ENCODE data around the gene CDH13.

Gene CDH13

DNA sequence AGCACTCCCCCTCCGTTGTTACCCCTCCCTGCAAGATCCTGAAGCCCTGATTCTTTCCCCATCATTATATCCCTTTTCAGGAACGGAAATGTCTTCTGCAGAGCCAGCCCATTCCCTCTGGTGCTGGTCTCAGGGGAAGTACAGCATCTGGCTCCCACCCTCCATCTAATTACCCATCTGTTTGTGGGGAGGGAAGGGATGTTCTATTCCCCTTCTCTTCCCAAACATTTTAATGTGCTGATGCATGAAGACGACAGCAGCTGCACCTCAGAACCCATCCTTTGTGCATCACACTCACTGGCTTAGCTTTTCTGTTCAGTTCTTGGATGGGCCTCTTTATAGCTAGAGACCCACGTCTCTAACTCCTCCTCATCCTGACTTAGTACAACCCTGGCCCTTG is 367.2 kb downstream of the CDH13 start:
- no peak for DNase-seq (ENCODE audit: low read depth in 2 of 2)

GRCh38 chr16:82995286-82995923 is 368.6 kb downstream of the CDH13 start:
- no peak for DNase-seq (ENCODE audit: low read depth in 2 of 2)

DNA sequence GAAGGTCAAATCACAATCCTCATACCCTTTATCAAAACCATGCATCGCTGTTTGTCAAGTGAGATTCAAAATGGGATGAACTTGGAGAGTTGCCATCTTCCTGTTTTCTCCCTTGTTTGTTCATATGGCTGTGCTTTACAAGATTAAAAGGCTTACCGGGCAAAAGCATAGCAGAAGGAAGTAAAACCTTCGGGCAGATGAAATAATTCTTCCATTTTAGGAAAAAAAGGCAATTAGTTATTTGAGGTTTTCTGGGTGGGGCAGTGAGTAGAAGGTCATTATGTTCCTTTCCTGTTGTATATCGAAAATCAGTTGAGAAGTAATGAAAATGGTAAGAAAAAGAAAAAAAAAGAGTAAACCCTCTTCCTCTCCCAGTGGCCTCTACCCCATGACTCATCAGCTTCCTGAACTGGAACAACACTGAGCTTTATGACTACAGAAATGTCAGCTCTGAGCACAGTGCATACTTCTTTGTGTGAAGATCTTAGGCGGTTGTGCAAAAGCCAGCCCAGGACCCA is 369.2 kb downstream of the CDH13 start:
- DNase-seq (ENCODE audit: low read depth in 2 of 2), result peak; percentile 47 to 54

DNA sequence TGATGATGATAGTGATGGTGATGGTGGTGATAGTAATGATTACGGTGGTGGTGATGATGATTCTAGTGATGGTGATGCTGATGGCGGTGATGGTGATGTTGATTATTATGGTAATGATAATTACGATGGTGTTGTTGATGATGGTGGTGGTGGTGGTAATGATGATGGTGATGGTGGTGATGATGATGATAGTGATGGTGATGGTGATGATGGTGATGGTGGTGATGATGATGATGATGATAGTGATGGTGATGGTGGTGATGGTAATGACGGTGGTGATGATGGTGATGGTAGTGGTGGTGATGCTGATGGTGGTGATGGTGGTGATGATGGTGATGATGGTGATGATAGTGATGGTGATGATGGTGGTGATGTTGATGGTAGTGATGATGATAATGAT is 370.0 kb downstream of the CDH13 start:
- no peak for DNase-seq (ENCODE audit: low read depth in 2 of 2)

- DNase-seq (ENCODE audit: low read depth in 2 of 2), result no peak
Observed at GRCh38 chr16:82999711-83000110, 372.9 kb downstream of the CDH13 start.

- no peak for DNase-seq (ENCODE audit: low read depth in 2 of 2)
Observed at GRCh38 chr16:83002351-83003334, 375.9 kb downstream of the CDH13 start.

DNA sequence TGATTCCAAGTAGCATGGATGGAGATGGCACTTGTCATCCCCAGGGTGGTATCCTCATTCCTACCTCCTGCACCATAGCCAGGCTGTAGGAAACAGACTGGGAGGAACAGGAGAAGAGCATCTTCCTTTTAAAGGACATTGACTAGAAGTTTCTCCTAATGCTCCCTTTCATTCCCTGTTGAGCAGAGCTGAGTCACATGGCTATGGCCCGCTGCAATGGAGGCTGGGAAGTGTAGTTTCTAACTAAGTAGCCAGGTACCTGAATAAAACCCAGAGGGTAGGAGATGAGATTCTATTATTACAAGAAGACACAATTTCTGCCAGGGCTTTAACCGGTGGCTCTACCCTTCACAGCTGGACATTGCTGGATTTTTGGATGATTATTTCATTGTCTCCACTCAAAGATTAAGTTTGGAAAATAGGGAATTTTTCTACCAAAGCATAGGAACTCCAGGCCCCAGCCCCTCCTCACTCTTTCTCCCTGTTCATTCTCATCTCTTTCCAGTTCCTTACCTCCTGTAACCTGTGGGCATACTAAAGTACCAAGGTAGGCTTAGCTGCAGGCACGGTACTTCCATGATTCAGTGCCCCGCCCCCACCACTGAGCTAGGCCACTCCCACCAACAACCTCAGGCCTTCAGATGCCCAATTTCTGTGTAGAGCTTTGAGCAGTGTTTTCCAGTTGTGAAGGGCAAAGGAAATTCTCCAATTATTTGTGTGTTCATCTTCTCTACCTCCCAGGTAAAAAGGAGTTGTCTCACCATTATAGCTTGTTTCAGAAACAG is 378.3 kb downstream of the CDH13 start:
- DNase-seq (ENCODE audit: low read depth in 2 of 2), result no peak

GRCh38 chr16:83005653-83006160 is 378.9 kb downstream of the CDH13 start:
- no peak for DNase-seq (ENCODE audit: low read depth in 2 of 2)

GRCh38 chr16:83010776-83011720 is 384.3 kb downstream of the CDH13 start:
- no peak for DNase-seq (ENCODE audit: low read depth in 2 of 2)

- DNase-seq (ENCODE audit: low read depth in 2 of 2), result peak in 1 of 2 experiments; percentile 3
Observed at GRCh38 chr16:83011939-83012338, 385.2 kb downstream of the CDH13 start.

DNA sequence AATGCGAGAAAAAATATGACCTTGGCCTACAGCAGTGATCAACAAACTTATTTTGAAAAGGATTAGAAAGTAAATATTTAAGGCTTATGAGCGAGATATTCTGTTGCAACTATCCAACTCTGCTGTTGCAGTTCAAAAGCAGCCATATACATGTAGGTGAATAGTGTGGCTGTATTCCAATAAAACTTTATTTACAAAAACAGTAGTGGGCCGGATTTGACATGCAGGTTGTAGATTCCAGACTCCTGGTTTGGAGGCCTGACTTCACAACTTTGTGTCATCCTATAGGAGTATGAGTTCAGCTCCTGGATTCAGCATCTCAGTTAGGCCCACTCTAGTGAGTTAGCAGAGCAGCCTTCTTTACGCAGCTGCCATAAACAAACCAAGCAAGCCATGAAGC is 386.3 kb downstream of the CDH13 start:
- DNase-seq (ENCODE audit: low read depth in 2 of 2), result no peak

DNA sequence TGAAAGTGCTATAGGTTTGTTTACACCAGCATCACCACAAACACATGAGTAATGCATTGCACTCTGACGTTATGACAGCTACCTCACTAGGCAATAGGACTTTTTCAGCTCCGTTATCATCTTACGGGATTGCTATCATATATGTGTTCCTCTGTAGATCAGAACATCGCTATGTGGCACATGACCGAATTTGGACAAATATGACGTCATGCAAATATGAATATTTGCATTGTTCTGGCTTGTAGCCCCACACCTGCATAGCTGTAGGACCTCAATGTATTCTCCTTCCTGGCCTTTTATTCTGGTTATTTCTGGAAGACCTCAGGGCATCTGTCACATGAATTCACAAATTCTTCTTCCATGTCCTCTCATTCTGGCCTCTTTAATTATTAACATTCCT is 393.2 kb downstream of the CDH13 start:
- DNase-seq (ENCODE audit: low read depth in 2 of 2), result no peak

DNA sequence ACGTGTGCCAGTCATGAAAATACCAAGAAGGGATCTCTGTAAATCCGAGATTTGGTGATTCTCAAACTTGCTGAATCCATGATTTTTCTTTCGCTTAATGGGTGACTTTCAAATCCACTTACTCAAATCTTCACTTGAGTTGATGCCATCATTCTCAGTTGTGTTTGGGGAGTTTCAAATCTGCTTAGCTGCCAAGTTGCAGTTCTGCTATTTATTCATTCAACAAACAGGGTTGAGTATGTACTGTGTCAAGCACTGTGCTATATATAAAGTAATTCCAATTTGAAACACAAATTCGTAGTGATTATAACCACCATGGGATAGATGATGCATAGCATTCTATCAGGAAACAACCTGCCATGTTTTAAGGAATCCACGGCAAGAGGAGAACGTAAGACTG is 394.3 kb downstream of the CDH13 start:
- no peak for DNase-seq (ENCODE audit: low read depth in 2 of 2)

- no peak for DNase-seq (ENCODE audit: low read depth in 2 of 2)
Observed at GRCh38 chr16:83021746-83022145, 395.0 kb downstream of the CDH13 start.

- no peak for DNase-seq (ENCODE audit: low read depth in 2 of 2)
Observed at GRCh38 chr16:83023011-83023410, 396.2 kb downstream of the CDH13 start.

DNA sequence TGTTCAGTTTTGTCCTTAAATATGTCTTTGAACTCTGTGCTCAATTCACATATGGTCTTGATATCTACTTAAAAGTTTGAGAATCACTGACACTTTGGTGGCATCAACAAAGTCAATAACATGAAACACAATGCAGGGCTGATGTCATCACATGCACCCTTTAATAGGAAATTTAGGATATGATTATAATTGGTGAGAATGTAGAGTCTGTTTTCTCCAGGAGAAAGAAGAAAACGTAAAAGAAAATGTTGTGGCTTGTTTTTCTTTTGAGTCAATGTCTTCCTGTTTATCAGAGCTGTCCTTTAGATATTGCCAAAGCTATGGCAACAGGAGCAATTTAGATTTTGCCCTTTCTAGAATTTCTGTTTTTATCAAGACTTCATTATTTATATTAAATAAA is 396.9 kb downstream of the CDH13 start:
- DNase-seq (ENCODE audit: low read depth in 2 of 2), result no peak

- DNase-seq (ENCODE audit: low read depth in 2 of 2), result no peak
Observed at GRCh38 chr16:83027973-83028372, 401.2 kb downstream of the CDH13 start.

GRCh38 chr16:83029467-83029866 is 402.7 kb downstream of the CDH13 start:
- DNase-seq (ENCODE audit: low read depth in 2 of 2), result no peak

DNA sequence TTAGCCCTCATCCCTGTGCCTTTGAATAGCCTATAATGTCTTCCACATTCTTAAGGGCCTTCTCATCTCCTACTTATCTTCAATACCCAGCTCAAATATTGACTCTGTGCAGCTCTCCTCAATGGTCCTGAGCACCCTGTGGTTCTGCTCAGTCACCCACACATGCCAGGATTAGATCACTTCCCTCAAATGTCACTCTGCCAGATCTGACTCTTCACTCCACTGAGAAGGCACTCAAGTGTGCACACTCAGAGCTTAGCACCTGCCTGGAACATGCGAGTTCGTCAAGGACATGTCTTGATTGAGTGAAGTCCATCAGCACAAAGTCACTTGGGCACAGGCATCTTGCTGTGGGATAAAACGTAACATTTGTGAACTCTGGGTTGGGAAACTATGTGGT is 404.8 kb downstream of the CDH13 start:
- no peak for DNase-seq (ENCODE audit: low read depth in 2 of 2)

DNA sequence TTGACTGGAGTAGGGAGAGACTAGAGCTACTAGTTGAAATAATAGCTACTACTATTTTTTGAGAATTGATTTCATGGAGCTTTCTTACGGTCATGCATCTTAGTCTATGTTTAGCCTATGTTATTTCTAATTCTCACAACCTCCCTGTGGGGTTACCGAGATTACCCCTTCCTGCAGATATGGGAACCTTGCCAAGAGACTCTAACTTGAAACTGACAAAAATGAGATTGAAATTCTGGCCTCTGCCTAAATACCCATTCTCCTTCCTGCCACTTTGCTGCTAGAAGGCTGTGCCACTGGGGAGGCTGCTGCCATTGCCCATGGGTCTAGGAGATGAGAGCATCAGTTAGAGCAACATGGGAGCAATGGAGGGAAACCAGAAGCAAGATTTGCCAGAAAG is 410.3 kb downstream of the CDH13 start:
- no peak for DNase-seq (ENCODE audit: low read depth in 2 of 2)

DNA sequence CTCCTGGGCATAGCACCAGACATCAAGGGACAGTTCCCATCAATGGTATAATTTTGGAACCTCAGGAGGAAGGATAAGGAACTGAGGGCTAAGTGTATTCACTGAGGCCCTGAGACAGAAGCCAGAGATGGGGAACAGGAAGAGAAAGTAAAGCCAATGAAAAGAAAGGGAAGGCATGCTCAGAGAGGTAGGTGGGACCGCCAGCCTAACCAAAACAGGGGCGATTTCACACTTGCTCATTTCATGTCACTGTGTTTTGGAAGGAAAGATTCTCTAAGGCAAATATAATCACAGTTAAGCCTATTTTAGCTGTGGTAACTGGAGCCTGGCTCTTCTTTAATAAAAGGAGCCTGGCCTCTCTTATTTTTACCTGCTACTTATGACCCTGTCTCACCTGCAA is 411.1 kb downstream of the CDH13 start:
- no peak for DNase-seq (ENCODE audit: low read depth in 2 of 2)

Measured in fibroblast of skin of left biceps (primary cell).